Activated naive CD8-positive, alpha-beta T cell (primary cell): ENCODE measurements around the gene MCM9.

Experiments
- H3K27ac Mint-ChIP-seq: one replicate; pipeline ENCODE4 v1.8.0; 2021; ENCODE audit warnings: mixed read lengths
- H3K27me3 Mint-ChIP-seq: one replicate; pipeline ENCODE4 v1.8.0; 2021; ENCODE audit warnings: mixed read lengths
- H3K36me3 Mint-ChIP-seq: one replicate; pipeline ENCODE4 v1.8.0; 2021; ENCODE audit warnings: mixed read lengths
- H3K4me1 Mint-ChIP-seq: one replicate; pipeline ENCODE4 v1.8.0; 2021; ENCODE audit warnings: low read depth, mixed read lengths
- H3K4me3 Mint-ChIP-seq: one replicate; pipeline ENCODE4 v1.8.0; 2021; ENCODE audit warnings: mild to moderate bottlenecking, mixed read lengths
- H3K9me3 Mint-ChIP-seq: one replicate; pipeline ENCODE4 v1.8.0; 2021; ENCODE audit warnings: low read depth, mixed read lengths

Gene MCM9

DNA sequence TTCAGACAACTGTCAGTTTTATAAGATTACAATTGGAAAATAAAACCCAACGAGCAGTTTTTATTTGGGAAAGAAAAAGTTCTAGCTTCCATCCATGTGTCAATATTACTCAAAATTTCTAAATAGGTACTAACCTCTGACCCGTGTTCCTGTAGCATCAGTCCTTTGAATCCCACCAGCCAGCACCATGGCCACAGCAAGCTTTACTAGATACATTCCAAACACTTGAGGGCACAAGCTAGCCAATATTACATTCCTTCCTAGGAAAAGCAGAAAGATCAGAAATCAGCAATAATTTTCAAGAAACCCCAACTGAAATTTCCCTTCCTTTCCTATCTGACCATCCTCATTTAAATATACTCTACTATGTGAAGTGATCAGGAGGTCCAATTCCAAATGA lies 21.8 kb downstream of the MCM9 start:
- H3K4me1 Mint-ChIP-seq: peaks cover 8% of the 10 kb centered on the region
- no peaks in the 10 kb centered on the region for H3K9me3 Mint-ChIP-seq
- peaks cover 20% of the 10 kb centered on the region for H3K36me3 Mint-ChIP-seq
- no peaks in the 10 kb centered on the region for H3K27me3 Mint-ChIP-seq
- H3K4me3 Mint-ChIP-seq: no peak overlapping the region
- peak overlapping the region; percentile 62 for H3K27ac Mint-ChIP-seq

DNA sequence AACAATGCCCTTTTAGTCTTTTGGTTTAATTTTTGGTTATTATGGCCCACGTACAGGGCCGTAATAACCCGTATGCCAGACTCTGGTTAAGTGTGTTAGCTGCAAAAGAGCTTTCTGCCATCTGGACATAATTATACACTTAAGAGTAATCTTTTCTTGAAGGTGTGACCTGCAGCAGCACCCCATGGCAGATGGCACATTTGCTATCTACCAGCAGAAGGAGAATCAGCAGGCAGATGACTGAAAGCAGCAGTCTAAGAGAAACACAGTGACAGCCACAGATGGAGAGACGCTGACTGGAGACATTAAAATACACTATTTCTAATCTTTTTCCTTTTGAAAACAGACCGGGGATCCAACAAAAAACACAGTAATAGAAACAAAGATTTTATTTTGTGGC lies 22.3 kb downstream of the MCM9 start:
- Mint-ChIP-seq H3K36me3 (peaks cover 20% of the 10 kb centered on the region), H3K27ac (no peak overlapping the region), H3K4me1 (peaks cover 10% of the 10 kb centered on the region), H3K27me3 (no peaks in the 10 kb centered on the region), H3K9me3 (no peaks in the 10 kb centered on the region), H3K4me3 (no peak overlapping the region)

DNA sequence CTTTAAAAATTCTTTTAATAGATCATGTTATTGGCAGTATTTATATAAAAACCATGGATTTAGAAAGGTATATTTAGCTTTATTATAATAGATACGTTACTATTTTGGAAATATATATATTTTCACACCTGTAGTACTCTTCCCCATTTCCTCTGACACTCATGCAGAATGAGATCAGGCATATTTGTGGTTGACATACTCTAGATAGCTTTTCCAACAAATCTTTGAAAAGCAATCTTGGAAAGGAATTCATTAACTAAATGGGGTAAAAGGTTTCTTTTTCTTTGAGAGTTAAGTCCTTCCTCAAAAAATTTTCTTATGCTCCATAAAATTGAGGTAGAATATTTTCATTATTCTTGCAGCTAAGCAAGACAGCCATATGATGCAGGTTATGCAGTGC lies 26.5 kb downstream of the MCM9 start:
- Mint-ChIP-seq H3K27ac (no peak overlapping the region), H3K4me3 (no peak overlapping the region), H3K9me3 (no peaks in the 10 kb centered on the region), H3K36me3 (peaks cover 31% of the 10 kb centered on the region), H3K4me1 (peaks cover 41% of the 10 kb centered on the region), H3K27me3 (no peaks in the 10 kb centered on the region)

DNA sequence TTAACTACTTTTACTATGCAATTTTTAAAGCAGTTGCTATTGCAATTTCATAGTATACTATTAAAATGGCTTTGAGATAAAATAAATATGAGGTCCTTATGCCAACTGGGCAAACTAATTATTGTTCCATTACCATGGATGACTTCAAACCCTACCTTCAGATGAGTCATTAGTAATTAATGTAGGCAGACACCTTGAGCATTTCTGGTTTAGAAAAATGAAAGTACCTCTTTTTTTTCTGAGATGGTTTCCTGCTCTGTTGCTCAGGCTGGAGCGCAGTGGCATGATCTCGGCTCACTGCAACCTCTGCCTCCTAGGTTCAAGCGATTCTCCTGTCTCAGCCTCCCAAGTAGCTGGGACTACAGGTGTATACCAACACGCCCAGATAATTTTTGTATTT lies 29.1 kb downstream of the MCM9 start:
- Mint-ChIP-seq H3K9me3 (no peaks in the 10 kb centered on the region), H3K4me3 (no peak overlapping the region), H3K27me3 (no peaks in the 10 kb centered on the region), H3K36me3 (peaks cover 35% of the 10 kb centered on the region), H3K4me1 (peaks cover 67% of the 10 kb centered on the region), H3K27ac (peak overlapping the region; percentile 68)

DNA sequence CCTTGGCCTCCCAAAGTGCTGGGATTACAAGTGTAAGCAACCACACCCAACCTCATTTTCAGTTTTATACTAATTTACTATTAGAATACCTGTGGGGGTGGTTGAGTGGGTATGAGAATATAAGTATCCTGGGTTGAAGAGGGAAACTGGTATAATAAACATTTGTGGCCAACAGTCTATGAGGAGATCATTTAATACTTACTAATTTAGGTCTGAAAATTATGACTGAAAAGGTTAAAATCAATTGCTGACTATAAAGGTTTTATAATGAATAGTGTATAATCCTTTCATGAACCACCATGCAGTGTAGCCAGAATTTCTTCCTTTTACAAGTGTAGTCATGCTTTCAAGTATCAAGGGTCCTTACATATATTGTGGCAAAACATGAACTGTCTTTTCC lies 29.9 kb downstream of the MCM9 start:
- Mint-ChIP-seq H3K9me3 (no peaks in the 10 kb centered on the region), H3K27me3 (no peaks in the 10 kb centered on the region), H3K4me3 (no peak overlapping the region), H3K4me1 (peaks cover 72% of the 10 kb centered on the region), H3K27ac (peak overlapping the region; percentile 68), H3K36me3 (peaks cover 35% of the 10 kb centered on the region)

DNA sequence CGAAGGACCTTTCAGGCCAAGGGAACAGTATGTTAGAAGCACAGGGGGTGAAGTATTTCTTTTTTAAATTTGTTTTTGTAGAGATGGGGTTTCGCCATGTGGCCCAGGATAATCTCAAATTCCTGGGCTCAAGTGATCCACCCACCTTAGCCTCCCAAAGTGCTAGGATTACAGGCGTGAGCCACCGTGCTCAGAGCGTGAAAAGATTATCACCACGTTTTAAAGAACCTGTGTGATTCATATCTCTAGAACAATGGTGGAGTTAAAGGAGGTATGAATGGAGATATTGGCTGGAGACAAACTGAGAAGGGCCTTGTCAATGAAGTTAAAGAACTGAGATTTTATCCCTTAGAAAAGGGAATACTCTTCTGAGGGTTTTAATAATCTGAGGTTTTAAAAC lies 31.3 kb downstream of the MCM9 start:
- Mint-ChIP-seq H3K27me3 (no peaks in the 10 kb centered on the region), H3K27ac (peak overlapping the region; percentile 67), H3K4me1 (peaks cover 86% of the 10 kb centered on the region), H3K9me3 (no peaks in the 10 kb centered on the region), H3K36me3 (peaks cover 42% of the 10 kb centered on the region), H3K4me3 (no peak overlapping the region)

DNA sequence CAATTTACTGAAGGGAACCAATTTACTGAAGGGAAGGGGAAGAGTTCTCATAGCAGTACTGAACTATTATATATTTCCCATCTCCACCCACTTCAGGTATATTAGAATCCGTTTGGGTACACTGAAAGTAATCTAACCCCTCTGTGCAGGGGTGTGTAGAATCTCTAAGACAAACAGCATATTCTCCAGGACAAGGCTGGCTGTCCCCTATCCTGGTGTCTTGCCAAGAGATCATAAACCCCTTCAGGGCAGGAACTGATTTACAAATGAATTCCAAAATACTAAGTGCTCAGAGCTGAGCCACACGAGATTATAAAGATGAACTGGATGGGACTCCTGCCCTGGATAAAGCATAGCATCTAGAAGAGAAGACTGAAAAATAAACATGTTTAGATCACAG lies 31.8 kb downstream of the MCM9 start:
- H3K36me3 Mint-ChIP-seq: peaks cover 43% of the 10 kb centered on the region
- H3K4me3 Mint-ChIP-seq: no peak overlapping the region
- no peaks in the 10 kb centered on the region for H3K9me3 Mint-ChIP-seq
- no peaks in the 10 kb centered on the region for H3K27me3 Mint-ChIP-seq
- peaks cover 90% of the 10 kb centered on the region for H3K4me1 Mint-ChIP-seq
- peak overlapping the region; percentile 67 for H3K27ac Mint-ChIP-seq

DNA sequence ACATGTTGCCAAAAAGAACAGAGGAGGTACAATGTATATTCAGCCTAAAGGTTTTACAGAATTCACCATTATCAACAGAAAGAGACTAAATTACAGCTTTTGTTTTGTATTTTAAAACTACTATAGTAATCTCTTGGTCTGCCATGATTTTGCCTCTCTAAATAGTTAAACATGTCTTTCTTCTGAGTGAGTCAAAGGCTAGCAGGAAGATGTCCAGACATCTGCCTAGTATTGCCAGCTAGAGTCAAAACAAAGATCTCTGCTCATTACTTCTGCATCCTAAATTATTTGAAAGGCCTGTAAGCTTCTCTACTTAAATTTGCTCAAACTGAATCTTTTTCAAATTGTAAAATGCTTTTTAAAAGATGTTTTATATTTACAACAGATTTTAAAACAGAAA lies 32.2 kb downstream of the MCM9 start:
- Mint-ChIP-seq H3K4me1 (peaks cover 92% of the 10 kb centered on the region), H3K9me3 (no peaks in the 10 kb centered on the region), H3K27ac (peak overlapping the region; percentile 67), H3K36me3 (peaks cover 43% of the 10 kb centered on the region), H3K4me3 (peak overlapping the region; percentile 17), H3K27me3 (no peaks in the 10 kb centered on the region)

DNA sequence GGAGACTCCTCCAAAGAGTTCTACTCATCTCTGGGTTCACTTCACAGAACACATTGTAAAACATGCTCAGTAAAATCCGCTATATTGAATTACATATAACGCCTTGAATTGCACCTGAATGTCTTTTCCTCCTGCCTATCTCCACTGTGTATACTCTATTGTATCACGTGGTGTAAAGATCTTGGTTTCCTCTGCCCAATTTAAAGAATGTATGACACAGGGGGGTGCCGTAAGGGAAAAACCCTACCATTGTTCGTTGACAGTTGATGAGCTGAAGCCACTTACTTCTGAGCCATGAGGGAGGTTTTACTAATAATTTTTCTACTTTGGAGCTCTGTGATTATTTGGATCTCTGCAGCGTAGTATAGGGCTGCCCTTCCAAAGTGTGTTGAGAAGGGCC lies 35.0 kb downstream of the MCM9 start:
- Mint-ChIP-seq H3K9me3 (no peaks in the 10 kb centered on the region), H3K36me3 (peaks cover 31% of the 10 kb centered on the region), H3K27ac (peak overlapping the region; percentile 84), H3K27me3 (no peaks in the 10 kb centered on the region), H3K4me1 (peaks cover 82% of the 10 kb centered on the region), H3K4me3 (peak overlapping the region; percentile 58)

DNA sequence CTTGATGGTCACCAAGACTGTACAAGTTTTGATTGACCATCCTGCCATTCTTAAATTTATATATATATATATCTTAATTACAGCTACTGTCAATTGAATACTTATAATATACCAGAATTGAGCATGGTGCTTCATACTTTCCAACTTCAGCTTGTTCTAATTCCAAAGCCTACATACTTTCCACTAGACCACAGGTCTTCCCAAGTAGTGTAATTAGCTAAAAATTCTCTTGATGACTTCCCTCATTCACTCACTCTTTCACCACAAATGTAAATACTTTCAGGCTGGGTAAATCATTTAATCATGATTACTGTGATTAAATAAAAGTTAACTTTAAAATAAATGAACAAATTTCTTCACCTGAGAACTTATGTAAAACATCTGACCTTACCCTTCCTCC lies 37.6 kb downstream of the MCM9 start:
- Mint-ChIP-seq H3K27me3 (no peaks in the 10 kb centered on the region), H3K4me3 (peak overlapping the region; percentile 48), H3K9me3 (no peaks in the 10 kb centered on the region), H3K36me3 (peaks cover 24% of the 10 kb centered on the region), H3K27ac (peak overlapping the region; percentile 16), H3K4me1 (peaks cover 70% of the 10 kb centered on the region)

DNA sequence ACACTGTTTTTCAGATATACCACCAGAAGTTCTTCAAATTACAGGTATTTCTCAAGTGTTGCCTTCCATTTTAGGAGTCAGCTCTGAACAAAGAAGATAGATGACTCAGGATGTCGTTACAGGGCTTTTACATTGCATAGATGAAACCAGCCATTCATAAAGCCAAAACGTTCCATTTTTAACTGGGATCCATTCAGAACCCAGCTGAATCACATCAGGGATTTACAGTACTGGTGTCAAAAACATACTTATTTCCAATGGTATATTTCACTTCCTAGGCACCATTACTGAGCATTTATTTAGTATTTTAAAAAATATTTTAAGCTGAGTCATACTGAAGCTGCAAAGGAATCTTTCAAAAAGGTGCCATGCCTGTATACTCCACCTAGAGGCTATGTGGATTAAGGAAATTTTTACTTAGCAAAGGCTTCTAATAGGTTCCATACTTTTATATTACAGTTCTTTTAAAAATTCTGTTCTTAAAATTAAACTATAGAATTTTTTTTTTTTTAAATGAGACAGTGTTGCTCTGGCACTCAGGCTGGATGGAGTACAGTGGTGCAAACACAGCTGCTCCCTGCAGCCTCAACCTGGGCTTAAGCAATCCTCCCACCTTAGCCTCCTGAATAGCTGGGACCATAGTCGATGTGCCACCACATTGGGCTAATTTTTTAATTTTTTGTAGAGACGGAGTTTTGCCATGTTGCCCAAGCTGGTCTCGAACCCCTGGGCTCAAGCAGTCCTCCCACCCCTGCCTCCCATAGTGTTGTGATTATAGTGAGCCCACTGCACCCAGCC lies 38.4 kb downstream of the MCM9 start:
- peak overlapping the region; percentile 90 for H3K27ac Mint-ChIP-seq
- H3K4me1 Mint-ChIP-seq: peaks cover 71% of the 10 kb centered on the region
- peak overlapping the region; percentile 90 for H3K4me3 Mint-ChIP-seq
- no peaks in the 10 kb centered on the region for H3K9me3 Mint-ChIP-seq
- H3K27me3 Mint-ChIP-seq: no peaks in the 10 kb centered on the region
- H3K36me3 Mint-ChIP-seq: peaks cover 21% of the 10 kb centered on the region

DNA sequence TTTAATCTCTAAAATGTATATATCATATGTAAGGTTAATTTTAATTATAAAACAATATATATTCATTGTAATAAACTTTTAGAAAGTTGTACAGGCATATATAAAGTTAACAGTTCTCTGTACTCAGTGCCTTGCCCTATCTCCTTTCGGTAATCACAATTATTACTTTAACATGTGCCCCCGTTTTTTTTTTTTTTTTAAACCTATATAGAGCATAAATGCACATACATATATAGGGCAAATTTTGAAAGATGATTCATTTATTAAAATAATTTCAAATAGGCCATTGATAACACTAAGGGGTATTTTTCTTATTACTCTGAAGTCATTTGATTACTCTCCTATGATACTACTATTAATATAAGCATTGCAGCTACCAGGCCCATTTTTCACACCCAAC lies 39.1 kb downstream of the MCM9 start:
- peaks cover 20% of the 10 kb centered on the region for H3K36me3 Mint-ChIP-seq
- H3K9me3 Mint-ChIP-seq: no peaks in the 10 kb centered on the region
- peaks cover 71% of the 10 kb centered on the region for H3K4me1 Mint-ChIP-seq
- H3K27ac Mint-ChIP-seq: peak overlapping the region; percentile 90
- no peaks in the 10 kb centered on the region for H3K27me3 Mint-ChIP-seq
- peak overlapping the region; percentile 90 for H3K4me3 Mint-ChIP-seq

DNA sequence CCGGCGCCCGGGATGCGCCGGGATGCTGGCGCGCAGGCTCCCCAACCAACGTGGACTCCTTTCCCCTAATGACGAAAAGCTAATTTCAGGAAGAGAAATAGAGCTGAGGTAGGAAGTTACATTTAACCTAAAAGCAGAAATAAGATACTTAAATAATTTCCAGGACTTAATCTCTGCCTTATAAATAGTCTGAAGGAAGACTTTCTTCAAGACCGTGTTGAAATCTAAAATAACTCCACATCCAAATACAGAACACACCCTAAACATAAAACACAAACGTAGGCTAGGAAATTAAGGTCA lies 39.7 kb downstream of the MCM9 start:
- H3K36me3 Mint-ChIP-seq: peaks cover 17% of the 10 kb centered on the region
- H3K9me3 Mint-ChIP-seq: no peaks in the 10 kb centered on the region
- H3K27ac Mint-ChIP-seq: peak overlapping the region; percentile 93
- peak overlapping the region; percentile 90 for H3K4me3 Mint-ChIP-seq
- peaks cover 67% of the 10 kb centered on the region for H3K4me1 Mint-ChIP-seq
- H3K27me3 Mint-ChIP-seq: no peaks in the 10 kb centered on the region

DNA sequence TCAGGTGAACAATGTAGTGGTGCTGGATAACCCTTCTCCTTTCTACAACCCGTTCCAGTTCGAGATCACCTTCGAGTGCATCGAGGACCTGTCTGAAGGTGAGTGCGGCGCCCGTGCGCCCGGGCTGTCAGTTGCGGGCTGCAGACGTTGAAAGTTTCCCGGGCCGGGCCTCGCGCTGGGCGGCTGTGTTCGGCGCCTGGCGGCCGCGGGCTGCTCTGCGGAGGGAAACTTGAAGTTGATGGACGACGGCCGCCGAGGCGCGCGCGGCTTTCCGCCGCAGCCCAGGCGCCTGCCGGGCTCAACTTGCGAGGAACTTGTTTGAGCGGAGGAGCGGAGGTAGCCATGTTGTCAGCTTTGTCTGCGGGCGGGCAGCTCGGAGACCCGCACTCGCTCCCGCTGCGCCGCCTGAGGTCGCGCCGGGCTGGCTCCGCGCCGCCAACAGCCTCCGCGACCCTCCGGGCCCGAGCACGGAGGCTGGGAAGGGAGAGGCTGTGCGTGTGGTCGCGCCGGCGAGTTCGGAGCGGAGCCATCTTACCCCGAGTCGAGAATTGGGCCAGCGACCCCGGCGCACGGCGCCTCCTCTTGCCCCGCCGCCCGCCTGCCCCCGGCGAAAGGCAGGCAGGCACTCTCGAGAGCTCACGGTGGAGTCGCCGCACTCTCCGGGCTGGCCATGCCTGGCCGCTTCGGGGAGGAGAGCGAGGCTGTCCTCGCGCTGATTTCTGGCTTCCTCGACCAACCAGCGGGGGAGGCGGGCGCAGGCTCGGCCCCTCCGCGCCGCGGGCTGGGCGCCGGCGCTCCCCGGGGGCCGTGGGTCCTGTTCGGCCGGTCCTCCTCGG lies 40.3 kb downstream of the MCM9 start:
- Mint-ChIP-seq H3K4me1 (peaks cover 67% of the 10 kb centered on the region), H3K27me3 (no peaks in the 10 kb centered on the region), H3K27ac (peak overlapping the region; percentile 97), H3K4me3 (peak overlapping the region; percentile 97), H3K36me3 (peaks cover 13% of the 10 kb centered on the region), H3K9me3 (no peaks in the 10 kb centered on the region)

DNA sequence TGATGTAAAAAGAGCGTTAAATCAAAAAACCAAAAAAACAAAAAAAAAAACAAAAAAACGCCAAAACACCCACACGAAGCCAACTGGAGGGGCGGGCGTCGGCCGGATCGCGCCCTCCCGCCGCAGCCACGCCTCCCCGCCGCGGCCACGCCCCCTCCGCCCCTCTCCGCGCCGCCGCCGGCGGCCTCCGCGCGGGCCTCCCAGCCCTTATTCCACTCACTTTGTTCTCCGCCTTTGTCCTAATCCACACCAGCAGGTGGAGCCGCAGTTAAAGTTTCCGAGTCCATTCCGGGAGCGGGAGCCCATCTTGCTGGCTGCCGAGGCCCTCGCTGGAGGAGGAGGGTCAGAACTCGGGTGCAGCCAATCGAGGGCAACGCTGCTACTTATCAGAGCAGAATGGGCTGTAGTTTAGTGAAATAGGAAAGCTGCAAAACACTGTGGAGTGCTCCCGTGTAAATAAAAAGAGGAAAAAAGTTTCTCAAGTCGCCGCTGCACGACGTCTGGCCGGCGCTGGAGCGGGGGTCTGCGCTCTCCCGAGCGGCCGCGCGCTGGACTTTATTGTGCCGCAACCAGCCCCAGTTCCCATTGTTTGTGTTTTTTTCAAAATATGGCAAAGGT lies 41.0 kb downstream of the MCM9 start, which contains the start of gene ASF1A:
Gene ASF1A, plus strand, starts transcription at position 346 of the 618 bp plus-strand sequence. Its CDS starts 262 bp downstream, at position 608.
- H3K4me1 Mint-ChIP-seq: peaks cover 65% of the 10 kb centered on the region
- peak within 1 kb of the TSS; percentile 97 for H3K4me3 Mint-ChIP-seq
- H3K27me3 Mint-ChIP-seq: no peaks in the 10 kb centered on the region
- H3K36me3 Mint-ChIP-seq: peaks cover 9% of the 10 kb centered on the region
- no peaks in the 10 kb centered on the region for H3K9me3 Mint-ChIP-seq
- H3K27ac Mint-ChIP-seq: peak within 1 kb of the TSS; percentile 97
